Activated CD8-positive, alpha-beta T cell treated with anti-CD3 and anti-CD28 coated beads, Interleukin-2, amount 10 ng/mL, durations not matched to agents 7 days and 5 days (primary cell): ENCODE measurements around the gene FANCM. TPM values are rescaled to one million over a fixed set of nuclear protein-coding genes. Genes with fewer than 3 reads are reported as not detected.
A peak's percentile ranks its signal among the peaks of the same experiment; 100 is the strongest.

Experiments used
- ATAC-seq: fragments of 150-1000 bp; cut with Tn5 transposase; one replicate; pipeline ENCODE4 v1.10.0; 2021; ENCODE audit warnings: moderate library complexity
- CTCF ChIA-PET: fragments of 350-600 bp; sonication (Branson Sonifier 250); formaldehyde crosslinking; loops from one replicate; lab custom pipeline; 2021; ENCODE audit warnings: antibody characterized with exemption; lab: Charles Lee
- POLR2A ChIA-PET: fragments of 350-600 bp; sonication (Branson Sonifier 250); formaldehyde crosslinking; loops from one replicate; lab custom pipeline; 2021; ENCODE audit warnings: antibody characterized with exemption; lab: Charles Lee
- DNase-seq: peaks from one replicate; pipeline ENCODE4 v3.0.0-alpha.2; 2020
- H3K27ac Mint-ChIP-seq: one replicate; pipeline ENCODE4 v1.8.0; 2021; ENCODE audit warnings: mild to moderate bottlenecking, mixed read lengths
- H3K27me3 Mint-ChIP-seq: one replicate; pipeline ENCODE4 v1.8.0; 2021; ENCODE audit warnings: low read depth, mixed read lengths
- H3K36me3 Mint-ChIP-seq: one replicate; pipeline ENCODE4 v1.8.0; 2021; ENCODE audit warnings: low read depth, mixed read lengths
- H3K4me1 Mint-ChIP-seq: one replicate; pipeline ENCODE4 v1.8.0; 2021; ENCODE audit warnings: low read depth, mixed read lengths
- H3K4me3 Mint-ChIP-seq: one replicate; pipeline ENCODE4 v1.8.0; 2021; ENCODE audit warnings: mild to moderate bottlenecking, mixed read lengths
- H3K9me3 Mint-ChIP-seq: one replicate; pipeline ENCODE4 v1.8.0; 2022; ENCODE audit warnings: mixed read lengths; ENCODE audit not compliant: insufficient read depth
- total RNA-seq, 2 experiments: library from RNA; stranded (reverse); gene quantifications; one replicate each; pipeline ENCODE4 v1.2.3, GENCODE V29; 2021

Gene FANCM
- 10 to 100 TPM; 17.2 to 20.2 TPM for total RNA-seq

GRCh38 chr14:45135659-45136395, at the start of gene FANCM:
Gene FANCM, plus strand, starts transcription at chr14:45135930. Its CDS starts 102 bp downstream, at chr14:45136032.
- POLR2A ChIA-PET = interaction anchor here (0.8 to 4.5 kb wide), 4 partner anchors 19 to 173 kb away, joined by 4 to 31 read pairs (median 12); partner anchors contain the start of genes KLHL28, MIS18BP1, PRPF39 and TOGARAM1
- Mint-ChIP-seq H3K36me3 (peaks cover 14% of the 10 kb centered on the region), H3K9me3 (no peaks in the 10 kb centered on the region), H3K4me3 (peak within 1 kb of the TSS; percentile 90), H3K4me1 (peaks cover 40% of the 10 kb centered on the region), H3K27ac (peak within 1 kb of the TSS; percentile 97), H3K27me3 (no peaks in the 10 kb centered on the region)
- ATAC-seq (peak; percentile 58), DNase-seq (peak; percentile 92)
- CTCF ChIA-PET = interaction anchor here (0.7 to 3.3 kb wide), 8 partner anchors 11 to 383 kb away, joined by 3 to 11 read pairs (median 7); partner anchors contain the start of gene PRPF39

- Mint-ChIP-seq H3K27ac (no peak overlapping the region), H3K9me3 (no peaks in the 10 kb centered on the region), H3K36me3 (peaks cover 23% of the 10 kb centered on the region), H3K4me1 (peaks cover 49% of the 10 kb centered on the region), H3K4me3 (no peak overlapping the region), H3K27me3 (no peaks in the 10 kb centered on the region)
- ChIA-PET POLR2A (interaction anchor here (1.0 kb wide), 1 partner anchor 128 kb away, joined by 6 read pairs; the partner anchor contains the start of genes KLHL28 and TOGARAM1), CTCF (interaction anchor here (0.9 to 1.2 kb wide), 2 partner anchors 15 to 128 kb away, joined by 3 read pairs; partner anchors contain the start of genes KLHL28 and TOGARAM1)
- DNase-seq = no peak
- peak; percentile 64 for ATAC-seq
Measured at GRCh38 chr14:45089813-45090212, 45.9 kb upstream of the FANCM start.

- ChIA-PET POLR2A (no interaction called here), CTCF (no interaction called here)
- H3K9me3 Mint-ChIP-seq = no peaks in the 10 kb centered on the region
- no peak overlapping the region for H3K27ac Mint-ChIP-seq
- peaks cover 34% of the 10 kb centered on the region for H3K36me3 Mint-ChIP-seq
- no peak for ATAC-seq
- no peak for DNase-seq
- H3K4me1 Mint-ChIP-seq = peaks cover 33% of the 10 kb centered on the region
- no peaks in the 10 kb centered on the region for H3K27me3 Mint-ChIP-seq
- no peak overlapping the region for H3K4me3 Mint-ChIP-seq
Measured at GRCh38 chr14:45091710-45092109, 44.0 kb upstream of the FANCM start.

DNA sequence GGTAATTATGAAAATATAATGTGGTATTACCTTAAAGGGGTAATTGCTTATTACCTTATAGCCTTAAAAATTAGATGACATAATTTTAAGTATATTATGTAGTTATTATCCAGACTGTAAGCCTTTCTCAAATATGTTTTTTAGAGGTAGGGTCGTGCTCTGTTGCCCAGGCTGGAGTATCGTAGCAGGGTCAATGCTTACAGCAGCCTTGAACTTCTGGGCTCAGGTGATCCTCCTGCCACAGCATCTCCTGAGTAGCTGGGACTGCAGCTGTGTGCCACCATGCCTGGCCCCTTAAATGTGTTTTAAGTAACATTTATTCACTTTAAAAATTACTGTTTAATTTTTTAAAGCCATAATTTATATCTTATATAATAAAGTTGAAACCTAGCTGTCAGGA, 41.5 kb upstream of the FANCM start:
- CTCF ChIA-PET = no interaction called here
- peaks cover 47% of the 10 kb centered on the region for H3K36me3 Mint-ChIP-seq

GRCh38 chr14:45095143-45095542, 40.6 kb upstream of the FANCM start:
- ATAC-seq (no peak), DNase-seq (no peak)
- H3K9me3 Mint-ChIP-seq = no peaks in the 10 kb centered on the region
- ChIA-PET POLR2A (no interaction called here), CTCF (no interaction called here)
- H3K4me3 Mint-ChIP-seq = no peak overlapping the region
- H3K27ac Mint-ChIP-seq = no peak overlapping the region
- peaks cover 53% of the 10 kb centered on the region for H3K36me3 Mint-ChIP-seq
- H3K4me1 Mint-ChIP-seq = peaks cover 4% of the 10 kb centered on the region
- H3K27me3 Mint-ChIP-seq = no peaks in the 10 kb centered on the region

More for the DNA sequence above, 41.5 kb upstream of the FANCM start:
- H3K4me1 Mint-ChIP-seq = peaks cover 13% of the 10 kb centered on the region
- H3K9me3 Mint-ChIP-seq = no peaks in the 10 kb centered on the region
- H3K27me3 Mint-ChIP-seq = no peaks in the 10 kb centered on the region
- POLR2A ChIA-PET = no interaction called here
- H3K4me3 Mint-ChIP-seq = no peak overlapping the region
- H3K27ac Mint-ChIP-seq = no peak overlapping the region
- DNase-seq (no peak), ATAC-seq (no peak)

DNA sequence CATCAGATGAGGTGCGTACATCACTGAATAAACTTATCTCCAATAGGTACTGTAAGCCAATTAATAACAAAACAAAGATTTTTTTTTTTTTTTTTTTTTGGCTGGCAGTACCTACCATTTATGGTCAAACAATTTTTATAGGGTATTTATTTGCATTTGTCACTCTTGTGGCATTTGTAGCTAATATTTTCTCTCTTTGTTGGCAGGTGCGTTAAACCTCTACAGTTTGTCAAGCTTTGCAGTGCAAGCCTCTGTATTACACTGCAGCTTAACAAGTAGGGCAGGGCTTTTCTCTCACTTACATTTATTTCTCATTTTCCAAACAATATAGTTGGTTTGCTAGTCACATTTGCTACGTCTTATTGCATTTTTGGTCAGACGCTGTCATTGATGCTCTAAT, 39.5 kb upstream of the FANCM start:
- H3K4me1 Mint-ChIP-seq = no peaks in the 10 kb centered on the region
- POLR2A ChIA-PET = interaction anchor here (1.4 kb wide), 1 partner anchor 10 kb away, joined by 7 read pairs; no protein-coding TSS in a partner anchor
- CTCF ChIA-PET = interaction anchor here (0.9 kb wide), 1 partner anchor 21 kb away, joined by 3 read pairs; no protein-coding TSS in a partner anchor
- H3K9me3 Mint-ChIP-seq = no peaks in the 10 kb centered on the region
- ATAC-seq (no peak), DNase-seq (no peak)
- H3K4me3 Mint-ChIP-seq = no peak overlapping the region
- H3K36me3 Mint-ChIP-seq = peaks cover 59% of the 10 kb centered on the region
- no peaks in the 10 kb centered on the region for H3K27me3 Mint-ChIP-seq
- H3K27ac Mint-ChIP-seq = no peak overlapping the region

DNA sequence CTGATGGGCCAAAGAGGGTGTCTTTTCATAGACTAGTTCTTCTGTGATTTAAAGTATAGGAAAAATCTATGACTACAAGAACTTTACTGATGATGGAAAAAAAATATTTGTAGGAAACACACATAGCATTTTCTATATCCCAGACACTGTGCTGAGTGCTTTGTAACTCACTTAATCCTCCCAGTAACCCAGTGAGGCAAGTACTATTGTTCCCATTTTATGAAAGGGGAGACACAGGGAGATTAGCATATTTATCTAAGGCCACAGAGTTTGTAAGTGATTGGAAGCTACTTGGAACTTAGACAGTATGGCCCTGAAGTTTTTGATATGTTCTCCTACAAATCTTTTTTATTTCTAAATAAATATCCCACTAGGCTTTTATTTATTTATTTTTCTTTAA, 31.9 kb upstream of the FANCM start:
- H3K4me1 Mint-ChIP-seq = no peaks in the 10 kb centered on the region
- no peak overlapping the region for H3K4me3 Mint-ChIP-seq
- ATAC-seq (no peak), DNase-seq (no peak)
- CTCF ChIA-PET = no interaction called here
- H3K27ac Mint-ChIP-seq = no peak overlapping the region
- H3K36me3 Mint-ChIP-seq = peaks cover 48% of the 10 kb centered on the region
- no peaks in the 10 kb centered on the region for H3K9me3 Mint-ChIP-seq
- POLR2A ChIA-PET = interaction anchor here (0.6 kb wide), 1 partner anchor 14 kb away, joined by 3 read pairs; no protein-coding TSS in a partner anchor
- H3K27me3 Mint-ChIP-seq = no peaks in the 10 kb centered on the region

GRCh38 chr14:45104561-45104960, 31.2 kb upstream of the FANCM start:
- POLR2A ChIA-PET = interaction anchor here (0.6 kb wide), 1 partner anchor 13 kb away, joined by 3 read pairs; no protein-coding TSS in a partner anchor
- H3K27me3 Mint-ChIP-seq = no peaks in the 10 kb centered on the region
- no peaks in the 10 kb centered on the region for H3K4me1 Mint-ChIP-seq
- peaks cover 46% of the 10 kb centered on the region for H3K36me3 Mint-ChIP-seq
- no peak overlapping the region for H3K4me3 Mint-ChIP-seq
- DNase-seq = no peak
- H3K27ac Mint-ChIP-seq = no peak overlapping the region
- no peak for ATAC-seq
- CTCF ChIA-PET = interaction anchor here (0.7 kb wide), 1 partner anchor 15 kb away, joined by 3 read pairs; no protein-coding TSS in a partner anchor
- no peaks in the 10 kb centered on the region for H3K9me3 Mint-ChIP-seq

- H3K4me1 Mint-ChIP-seq = no peaks in the 10 kb centered on the region
- ChIA-PET CTCF (interaction anchor here (0.7 kb wide), 1 partner anchor 13 kb away, joined by 3 read pairs; no protein-coding TSS in a partner anchor), POLR2A (no interaction called here)
- no peak for DNase-seq
- H3K4me3 Mint-ChIP-seq = no peak overlapping the region
- ATAC-seq = no peak
- H3K9me3 Mint-ChIP-seq = no peaks in the 10 kb centered on the region
- H3K27ac Mint-ChIP-seq = peak overlapping the region; percentile 17
- peaks cover 45% of the 10 kb centered on the region for H3K36me3 Mint-ChIP-seq
- no peaks in the 10 kb centered on the region for H3K27me3 Mint-ChIP-seq
Measured at GRCh38 chr14:45112896-45113781, 22.6 kb upstream of the FANCM start.

GRCh38 chr14:45114327-45114726, 21.4 kb upstream of the FANCM start:
- POLR2A ChIA-PET = no interaction called here
- no peaks in the 10 kb centered on the region for H3K9me3 Mint-ChIP-seq
- no peak overlapping the region for H3K27ac Mint-ChIP-seq
- no peaks in the 10 kb centered on the region for H3K27me3 Mint-ChIP-seq
- DNase-seq = no peak
- peaks cover 48% of the 10 kb centered on the region for H3K36me3 Mint-ChIP-seq
- CTCF ChIA-PET = no interaction called here
- ATAC-seq = no peak
- no peaks in the 10 kb centered on the region for H3K4me1 Mint-ChIP-seq
- H3K4me3 Mint-ChIP-seq = no peak overlapping the region

- no peak overlapping the region for H3K4me3 Mint-ChIP-seq
- peaks cover 51% of the 10 kb centered on the region for H3K36me3 Mint-ChIP-seq
- DNase-seq (no peak), ATAC-seq (no peak)
- H3K27me3 Mint-ChIP-seq = no peaks in the 10 kb centered on the region
- H3K9me3 Mint-ChIP-seq = no peaks in the 10 kb centered on the region
- H3K27ac Mint-ChIP-seq = no peak overlapping the region
- ChIA-PET POLR2A (no interaction called here), CTCF (no interaction called here)
- H3K4me1 Mint-ChIP-seq = no peaks in the 10 kb centered on the region
Measured at GRCh38 chr14:45118594-45118993, 17.1 kb upstream of the FANCM start.
